Gastrocnemius medialis (tissue), 4 donors: ENCODE measurements around the gene RPS6KA2.

ENCODE experiments used
- POLR2A ChIP-seq, 2 donors: fragments of 450-650 bp; IDR thresholded peaks; one replicate each; pipeline ENCODE4 v1.6.1; 2017; ENCODE audit warnings: antibody characterized with exemption in 2 of 2, mild to moderate bottlenecking in 2 of 2, moderate library complexity in 2 of 2
- TF ChIP-seq, protein P1 (sequence below), 5 experiments: fragments of 450-650 bp in 3 of 5; fragments of 200-600 bp in 2 of 5; sonication (generic) in 2 of 5; IDR thresholded peaks in 4 of 5; conservative IDR thresholded peaks in 1 of 5; 1 replicate in 4 of 5; 2 replicates in 1 of 5; pipeline ENCODE4 v1.5.1; 2016 to 2019; ENCODE audit warnings: antibody characterized with exemption in 5 of 5, mild to moderate bottlenecking in 3 of 5, moderate library complexity in 3 of 5

DNA sequence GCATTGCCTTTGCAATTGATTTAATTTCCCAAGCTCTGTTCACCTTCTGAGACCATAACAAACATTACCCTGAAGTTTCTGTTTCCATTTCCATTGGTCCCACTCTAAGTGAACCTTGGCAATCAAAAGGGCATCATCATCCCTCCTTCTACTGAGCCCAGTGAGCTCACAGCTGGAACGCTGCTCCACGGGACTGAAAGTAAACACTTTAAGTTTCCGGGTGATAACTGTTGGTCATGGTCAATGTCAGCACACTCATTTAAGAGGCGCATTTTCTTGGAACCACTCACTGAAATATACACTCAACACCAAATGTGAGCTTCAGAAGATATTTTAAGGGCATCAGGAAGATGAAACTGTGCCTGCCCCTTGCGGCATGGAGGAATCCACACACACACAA is 37.1 kb upstream of the RPS6KA2 start:
- TF ChIP-seq, protein P1, sequence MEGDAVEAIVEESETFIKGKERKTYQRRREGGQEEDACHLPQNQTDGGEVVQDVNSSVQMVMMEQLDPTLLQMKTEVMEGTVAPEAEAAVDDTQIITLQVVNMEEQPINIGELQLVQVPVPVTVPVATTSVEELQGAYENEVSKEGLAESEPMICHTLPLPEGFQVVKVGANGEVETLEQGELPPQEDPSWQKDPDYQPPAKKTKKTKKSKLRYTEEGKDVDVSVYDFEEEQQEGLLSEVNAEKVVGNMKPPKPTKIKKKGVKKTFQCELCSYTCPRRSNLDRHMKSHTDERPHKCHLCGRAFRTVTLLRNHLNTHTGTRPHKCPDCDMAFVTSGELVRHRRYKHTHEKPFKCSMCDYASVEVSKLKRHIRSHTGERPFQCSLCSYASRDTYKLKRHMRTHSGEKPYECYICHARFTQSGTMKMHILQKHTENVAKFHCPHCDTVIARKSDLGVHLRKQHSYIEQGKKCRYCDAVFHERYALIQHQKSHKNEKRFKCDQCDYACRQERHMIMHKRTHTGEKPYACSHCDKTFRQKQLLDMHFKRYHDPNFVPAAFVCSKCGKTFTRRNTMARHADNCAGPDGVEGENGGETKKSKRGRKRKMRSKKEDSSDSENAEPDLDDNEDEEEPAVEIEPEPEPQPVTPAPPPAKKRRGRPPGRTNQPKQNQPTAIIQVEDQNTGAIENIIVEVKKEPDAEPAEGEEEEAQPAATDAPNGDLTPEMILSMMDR (IDR thresholded peaks at IDR 0.05 in 4 of 5, conservative IDR thresholded peaks at IDR 0.05 in 1 of 5): no peak
- TF ChIP-seq POLR2A (IDR thresholded peaks at IDR 0.05): no peak
